Neural crest cell (in vitro differentiated cells): ENCODE results near the gene AKT2. TPM values are rescaled to one million over a fixed set of nuclear protein-coding genes. Genes with fewer than 3 reads are reported as not detected.

Experiments used
- DNase-seq: peaks from one replicate; pipeline ENCODE4 v3.0.0; 2021; ENCODE audit warnings: low read depth, mixed read lengths, low spot score
- H3K27ac Mint-ChIP-seq: one replicate; pipeline ENCODE4 v1.8.0; 2021; ENCODE audit warnings: mild to moderate bottlenecking, mixed read lengths; ENCODE audit not compliant: unreplicated experiment
- H3K27me3 Mint-ChIP-seq: 2 replicates; pipeline ENCODE4 v1.8.0; 2021; ENCODE audit warnings: low read depth, mild to moderate bottlenecking, mixed read lengths
- H3K36me3 Mint-ChIP-seq: 2 replicates; pipeline ENCODE4 v1.8.0; 2021; ENCODE audit warnings: low read depth, mild to moderate bottlenecking, mixed read lengths
- H3K4me1 Mint-ChIP-seq: 2 replicates; pipeline ENCODE4 v1.8.0; 2021; ENCODE audit warnings: mixed read lengths
- H3K4me3 Mint-ChIP-seq: one replicate; pipeline ENCODE4 v1.8.0; 2021; ENCODE audit warnings: mild to moderate bottlenecking, mixed read lengths
- H3K9me3 Mint-ChIP-seq: 2 replicates; pipeline ENCODE4 v1.8.0; 2021; ENCODE audit warnings: mixed read lengths
- total RNA-seq: library from RNA; stranded (reverse); gene quantifications from 2 replicates; pipeline ENCODE4 v1.2.1, GENCODE V29; 2021
- TF ChIP-seq, protein P1 (sequence below): fragments of 200-600 bp; sonication (generic); conservative IDR thresholded peaks from 2 replicates; pipeline ENCODE4 v1.5.0; 2021; ENCODE audit warnings: antibody characterized with exemption, mild to moderate bottlenecking

Gene AKT2
- total RNA-seq, 1 donor from 2014 or later, result 147 TPM

DNA sequence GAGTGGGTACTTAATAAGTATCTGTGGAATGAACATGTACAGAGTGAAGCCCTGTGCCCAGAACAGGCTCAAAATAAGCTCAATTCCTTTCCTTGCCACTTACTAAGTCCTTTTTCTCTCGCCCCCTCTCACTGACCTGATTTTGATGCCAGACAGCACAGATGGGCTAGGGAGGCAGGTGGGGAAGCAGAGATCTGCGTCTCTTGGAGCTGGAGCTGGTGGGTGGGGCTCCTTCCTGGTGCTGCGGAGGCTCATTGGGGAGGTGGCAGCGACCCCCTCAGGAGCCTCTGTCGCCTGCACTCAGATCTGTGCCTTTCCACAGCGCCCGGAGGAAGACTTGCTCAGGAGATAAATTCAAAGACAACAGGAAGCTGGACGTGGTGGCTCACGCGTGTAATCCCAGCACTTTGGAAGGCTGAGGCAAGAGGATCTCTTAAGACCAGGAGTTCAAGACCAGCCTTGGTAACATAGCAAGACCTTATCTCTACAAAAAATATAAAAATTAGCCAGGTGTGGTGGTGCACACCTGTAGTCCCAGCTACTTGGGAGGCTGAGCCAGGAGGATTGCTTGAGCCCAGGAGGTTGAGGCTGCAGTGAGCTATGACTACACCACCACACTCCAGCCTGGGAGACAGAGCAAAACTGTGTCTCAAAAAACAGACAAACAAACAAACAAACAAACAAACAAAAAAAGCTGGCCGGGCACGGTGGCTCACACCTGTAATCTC is 14.6 kb downstream of the AKT2 start:
- Mint-ChIP-seq H3K36me3 (no peaks in the 10 kb centered on the region), H3K4me3 (no peak overlapping the region), H3K9me3 (no peaks in the 10 kb centered on the region), H3K27ac (no peak overlapping the region), H3K27me3 (no peaks in the 10 kb centered on the region), H3K4me1 (peaks cover 16% of the 10 kb centered on the region)
- TF ChIP-seq, protein P1, sequence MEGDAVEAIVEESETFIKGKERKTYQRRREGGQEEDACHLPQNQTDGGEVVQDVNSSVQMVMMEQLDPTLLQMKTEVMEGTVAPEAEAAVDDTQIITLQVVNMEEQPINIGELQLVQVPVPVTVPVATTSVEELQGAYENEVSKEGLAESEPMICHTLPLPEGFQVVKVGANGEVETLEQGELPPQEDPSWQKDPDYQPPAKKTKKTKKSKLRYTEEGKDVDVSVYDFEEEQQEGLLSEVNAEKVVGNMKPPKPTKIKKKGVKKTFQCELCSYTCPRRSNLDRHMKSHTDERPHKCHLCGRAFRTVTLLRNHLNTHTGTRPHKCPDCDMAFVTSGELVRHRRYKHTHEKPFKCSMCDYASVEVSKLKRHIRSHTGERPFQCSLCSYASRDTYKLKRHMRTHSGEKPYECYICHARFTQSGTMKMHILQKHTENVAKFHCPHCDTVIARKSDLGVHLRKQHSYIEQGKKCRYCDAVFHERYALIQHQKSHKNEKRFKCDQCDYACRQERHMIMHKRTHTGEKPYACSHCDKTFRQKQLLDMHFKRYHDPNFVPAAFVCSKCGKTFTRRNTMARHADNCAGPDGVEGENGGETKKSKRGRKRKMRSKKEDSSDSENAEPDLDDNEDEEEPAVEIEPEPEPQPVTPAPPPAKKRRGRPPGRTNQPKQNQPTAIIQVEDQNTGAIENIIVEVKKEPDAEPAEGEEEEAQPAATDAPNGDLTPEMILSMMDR, result no peak
- DNase-seq, result no peak

DNA sequence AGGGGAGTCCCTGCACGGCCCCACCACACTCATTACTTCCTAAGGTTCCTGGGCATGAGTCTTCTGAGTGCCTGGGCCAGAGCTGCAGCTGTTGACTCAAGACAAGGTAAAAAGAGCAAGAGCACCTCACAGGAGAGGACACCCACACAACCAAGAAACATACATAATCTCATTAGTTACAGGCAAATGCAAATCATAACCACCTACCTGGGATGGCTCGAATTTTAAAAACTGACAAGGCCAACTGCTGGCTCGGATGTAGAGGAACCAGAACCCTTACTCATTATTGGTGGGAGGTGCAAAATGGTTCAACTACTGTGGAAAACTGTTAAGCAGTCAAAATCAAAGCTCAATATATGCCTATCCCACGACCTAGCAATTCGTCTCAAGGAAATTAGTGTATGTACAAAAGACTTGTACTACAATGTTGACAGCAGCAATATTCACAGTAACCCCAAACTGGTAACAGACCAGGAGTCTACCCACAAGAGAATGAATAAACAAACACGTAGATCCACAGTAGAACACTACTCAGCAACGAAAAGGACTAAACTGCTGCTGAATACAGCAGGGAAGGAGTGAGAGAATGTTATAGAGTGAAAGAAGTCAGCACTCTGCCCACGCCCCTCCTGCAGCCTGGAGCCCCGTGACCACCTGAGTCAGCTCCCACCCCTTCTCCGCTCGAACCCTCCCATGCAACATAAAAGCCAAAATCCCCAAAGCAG is 15.8 kb downstream of the AKT2 start:
- Mint-ChIP-seq H3K27ac (no peak overlapping the region), H3K4me3 (no peak overlapping the region), H3K4me1 (peaks cover 13% of the 10 kb centered on the region), H3K27me3 (no peaks in the 10 kb centered on the region), H3K36me3 (no peaks in the 10 kb centered on the region), H3K9me3 (no peaks in the 10 kb centered on the region)
- TF ChIP-seq, protein P1, result no peak
- no peak for DNase-seq

DNA sequence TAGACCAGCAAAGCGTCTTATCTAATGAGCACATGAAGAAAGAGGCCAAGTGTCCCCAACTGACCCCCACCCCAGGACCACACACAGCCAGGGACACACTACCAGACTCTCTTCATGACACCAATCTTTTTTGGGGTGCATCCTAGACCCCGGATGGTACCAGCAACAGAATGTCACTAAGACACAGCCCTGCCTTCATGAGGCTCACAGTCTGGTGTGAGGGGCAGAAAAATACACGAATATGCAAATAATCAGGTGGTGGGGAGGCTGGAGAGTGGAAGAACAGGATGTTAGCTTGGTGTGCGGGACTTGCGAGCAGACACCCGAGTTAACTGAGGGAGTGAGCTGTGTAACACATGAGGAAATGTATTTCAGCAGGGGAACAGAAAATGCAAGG is 17.5 kb downstream of the AKT2 start:
- no peaks in the 10 kb centered on the region for H3K27me3 Mint-ChIP-seq
- H3K9me3 Mint-ChIP-seq, result no peaks in the 10 kb centered on the region
- no peak overlapping the region for H3K4me3 Mint-ChIP-seq
- TF ChIP-seq, protein P1, result no peak
- H3K36me3 Mint-ChIP-seq, result no peaks in the 10 kb centered on the region
- DNase-seq, result no peak
- H3K4me1 Mint-ChIP-seq, result peaks cover 3% of the 10 kb centered on the region
- H3K27ac Mint-ChIP-seq, result peak overlapping the region; percentile 95

DNA sequence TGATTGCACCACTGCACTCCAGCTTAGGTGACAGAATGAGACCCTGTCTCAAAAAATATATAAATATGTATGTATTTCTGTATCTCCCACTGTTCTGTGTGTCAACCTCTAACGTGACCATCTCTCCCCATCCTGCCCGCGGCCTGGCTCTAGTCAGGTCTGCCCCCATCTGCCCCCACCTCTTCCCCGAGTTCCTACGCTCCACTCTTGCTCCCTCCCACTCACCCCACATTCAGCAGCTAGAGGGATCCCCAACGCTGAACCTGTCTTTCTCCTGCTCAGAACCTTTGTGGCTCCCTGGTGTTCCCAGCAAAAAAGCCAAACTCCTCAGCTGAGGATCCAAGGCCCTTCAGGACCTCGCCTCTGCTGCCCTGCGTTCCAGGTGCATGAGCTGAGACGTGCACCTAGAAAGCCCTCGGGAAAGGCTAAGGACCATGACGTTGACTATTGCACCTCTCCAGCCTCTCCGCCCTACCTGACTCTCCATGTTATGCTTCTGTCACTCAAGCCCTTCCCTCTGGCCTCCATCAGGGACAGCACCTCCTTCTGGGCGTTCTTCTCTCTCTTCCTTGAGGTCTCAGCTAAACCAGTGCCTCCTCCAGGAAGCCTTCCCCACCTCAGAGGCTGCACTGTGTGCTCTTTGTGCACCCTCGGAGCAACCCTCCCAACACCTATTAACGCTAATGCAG is 18.1 kb downstream of the AKT2 start:
- no peaks in the 10 kb centered on the region for H3K36me3 Mint-ChIP-seq
- no peak for DNase-seq
- TF ChIP-seq, protein P1, result no peak
- H3K4me3 Mint-ChIP-seq, result no peak overlapping the region
- H3K9me3 Mint-ChIP-seq, result no peaks in the 10 kb centered on the region
- H3K27ac Mint-ChIP-seq, result peak overlapping the region; percentile 95
- H3K27me3 Mint-ChIP-seq, result no peaks in the 10 kb centered on the region
- H3K4me1 Mint-ChIP-seq, result no peaks in the 10 kb centered on the region

DNA sequence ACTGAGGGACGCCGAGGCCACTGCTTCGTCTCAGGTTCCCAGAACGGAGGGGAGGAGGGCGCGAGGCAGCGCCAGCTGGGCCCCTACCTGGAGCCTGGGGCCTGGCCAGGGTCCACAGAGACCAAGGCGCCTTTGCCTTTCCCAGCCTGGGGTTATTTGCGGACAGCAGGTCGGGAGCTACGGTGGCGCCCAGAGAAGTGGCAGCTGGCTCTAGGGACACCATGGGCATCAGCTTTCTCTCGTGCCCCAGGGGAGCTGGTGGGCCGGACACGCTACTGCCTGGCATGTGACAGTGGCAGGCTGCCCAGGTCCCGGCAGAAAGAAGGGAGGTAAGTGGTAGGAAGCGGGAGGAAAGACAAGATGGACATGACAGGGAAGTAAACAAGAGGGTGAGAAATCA is 19.0 kb downstream of the AKT2 start:
- Mint-ChIP-seq H3K9me3 (no peaks in the 10 kb centered on the region), H3K4me3 (no peak overlapping the region), H3K4me1 (no peaks in the 10 kb centered on the region), H3K36me3 (no peaks in the 10 kb centered on the region), H3K27ac (peak overlapping the region; percentile 71), H3K27me3 (no peaks in the 10 kb centered on the region)
- TF ChIP-seq, protein P1, result no peak
- DNase-seq, result no peak
